Adrenal gland (tissue), 5 donors: ENCODE data around the gene KRTAP12-4.

ENCODE experiments used
- POLR2A ChIP-seq, 2 donors: fragments of 450-650 bp; IDR thresholded peaks; one replicate each; pipeline ENCODE4 v1.6.1; 2017; ENCODE audit warnings: antibody characterized with exemption in 2 of 2, mild to moderate bottlenecking in 2 of 2, moderate library complexity in 1 of 2
- TF ChIP-seq, protein P1 (sequence below), 6 experiments: fragments of 450-650 bp in 4 of 6; fragments of 200-600 bp in 2 of 6; sonication (generic) in 1 of 6; IDR thresholded peaks; 1 replicate in 5 of 6; 2 replicates in 1 of 6; pipeline versions ENCODE4 v1.5.1 to v1.8.0; 2016 to 2021; ENCODE audit warnings: antibody characterized with exemption in 6 of 6, mild to moderate bottlenecking in 2 of 6, moderate library complexity in 1 of 6
- donor health status: DM: no; HTN: no; CAD: no.

DNA sequence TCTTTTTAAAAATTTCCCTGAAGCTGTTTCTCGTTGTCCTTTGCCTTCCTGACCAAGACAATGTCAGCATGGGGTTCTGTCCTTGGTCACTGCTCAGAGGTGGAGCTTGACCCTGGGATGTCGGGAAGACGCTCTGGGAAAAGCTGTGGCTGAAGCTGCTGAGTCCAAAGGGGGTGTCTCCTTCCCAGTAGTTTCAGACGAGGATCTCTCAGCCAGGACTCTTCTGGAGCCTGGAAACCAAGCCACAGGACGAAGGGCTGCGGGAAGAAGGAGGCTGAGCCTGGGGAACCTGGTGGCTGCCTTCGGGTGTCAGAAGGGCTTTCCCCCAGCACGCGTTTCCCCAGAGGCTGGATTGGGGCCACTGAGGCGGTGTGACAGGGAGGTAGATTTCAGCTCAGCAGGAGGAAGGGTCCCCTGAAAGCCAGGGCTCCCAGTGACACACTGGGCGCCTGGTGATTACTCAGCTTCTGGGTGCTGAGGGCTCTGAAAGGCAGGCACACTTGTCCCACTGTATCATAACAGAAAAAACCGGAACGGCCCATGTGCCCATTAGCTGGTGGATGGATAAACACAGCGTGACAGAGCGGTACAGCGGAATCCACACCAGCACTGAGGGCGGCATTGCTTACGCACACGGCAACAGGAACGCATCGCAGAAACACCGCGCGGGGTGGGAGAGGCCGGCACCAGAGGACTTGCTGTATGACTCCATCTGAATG is 32.5 kb upstream of the KRTAP12-4 start:
- TF ChIP-seq, protein P1, sequence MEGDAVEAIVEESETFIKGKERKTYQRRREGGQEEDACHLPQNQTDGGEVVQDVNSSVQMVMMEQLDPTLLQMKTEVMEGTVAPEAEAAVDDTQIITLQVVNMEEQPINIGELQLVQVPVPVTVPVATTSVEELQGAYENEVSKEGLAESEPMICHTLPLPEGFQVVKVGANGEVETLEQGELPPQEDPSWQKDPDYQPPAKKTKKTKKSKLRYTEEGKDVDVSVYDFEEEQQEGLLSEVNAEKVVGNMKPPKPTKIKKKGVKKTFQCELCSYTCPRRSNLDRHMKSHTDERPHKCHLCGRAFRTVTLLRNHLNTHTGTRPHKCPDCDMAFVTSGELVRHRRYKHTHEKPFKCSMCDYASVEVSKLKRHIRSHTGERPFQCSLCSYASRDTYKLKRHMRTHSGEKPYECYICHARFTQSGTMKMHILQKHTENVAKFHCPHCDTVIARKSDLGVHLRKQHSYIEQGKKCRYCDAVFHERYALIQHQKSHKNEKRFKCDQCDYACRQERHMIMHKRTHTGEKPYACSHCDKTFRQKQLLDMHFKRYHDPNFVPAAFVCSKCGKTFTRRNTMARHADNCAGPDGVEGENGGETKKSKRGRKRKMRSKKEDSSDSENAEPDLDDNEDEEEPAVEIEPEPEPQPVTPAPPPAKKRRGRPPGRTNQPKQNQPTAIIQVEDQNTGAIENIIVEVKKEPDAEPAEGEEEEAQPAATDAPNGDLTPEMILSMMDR (IDR thresholded peaks at IDR 0.05) = no peak
- TF ChIP-seq POLR2A (IDR thresholded peaks at IDR 0.05) = no peak
